SK-MEL-5 (cell line): ENCODE measurements around the gene CEP295NL. TPM values are rescaled to one million over a fixed set of nuclear protein-coding genes. Genes with fewer than 3 reads are reported as not detected.
A peak's percentile ranks its signal among the peaks of the same experiment; 100 is the strongest.
"Not testable (repeated sequence)": the region's sequence is repeated elsewhere in the genome, so short reads cannot be mapped to it uniquely, and the experiment has no call there.

ENCODE experiments used
- DNase-seq: peaks from one replicate; pipeline ENCODE4 v3.0.0-alpha.2; 2016; ENCODE audit warnings: low read depth, low spot score
- in situ Hi-C: cut with HindIII; loops from 2 replicates; pipeline ENCODE4 v1.10.0; 2016; ENCODE audit warnings: low sequenced_read_pairs, high pct_unique_total_duplicates, low pct_unique_long_range_greater_than_20kb
- polyA plus RNA-seq, 2 experiments: library from polyadenylated mRNA; depleted of rRNA; stranded (reverse); fragments of >200 nt; gene quantifications; 2 replicates each; pipeline ENCODE4 v1.2.3, GENCODE V29; 2015
- total RNA-seq: library from RNA; depleted of rRNA; stranded (reverse); fragments of >200 nt; shearing (Covaris generic); gene quantifications from 2 replicates; pipeline ENCODE4 v1.2.3, GENCODE V29; 2014; rRNA removed

CEP295NL gene, protein sequence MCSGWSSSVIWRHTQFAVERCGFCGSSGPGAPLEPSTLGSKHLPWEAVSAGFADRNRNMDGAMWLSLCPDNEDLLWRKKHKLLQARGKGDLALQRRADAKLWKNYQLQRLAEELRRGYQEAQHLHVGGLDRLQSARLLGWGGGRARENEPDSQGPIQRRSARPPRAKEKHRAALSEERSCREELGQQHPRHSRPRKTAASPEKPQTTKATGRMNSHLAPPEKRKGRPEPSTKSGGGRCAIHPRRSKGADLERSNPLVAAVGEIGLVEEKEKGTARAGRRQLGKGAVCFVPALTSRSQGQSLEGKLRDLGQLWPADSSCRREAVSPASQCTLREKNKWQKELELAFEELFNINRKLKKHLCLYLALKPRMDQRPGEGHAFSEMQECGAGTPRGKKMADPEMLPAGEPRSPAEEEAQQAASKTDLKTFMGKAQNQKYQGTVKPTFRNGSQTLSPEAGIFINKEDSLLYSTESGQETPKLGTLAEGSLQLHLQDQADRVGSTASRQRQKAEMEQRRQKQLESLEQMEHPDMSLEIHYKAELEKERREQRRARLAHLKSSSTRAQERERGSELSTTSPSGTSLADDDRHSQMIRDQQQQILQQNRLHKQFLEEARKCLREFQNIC
- total RNA-seq = 0.74 and 0.80 TPM in 2 replicates
- 0.76 and 1.2 TPM in 2 replicates for polyA plus RNA-seq (2015; cell fraction: cytosol; rRNA removed)
- polyA plus RNA-seq (2015; cell fraction: nucleus; rRNA removed) = 0.19 and 0.99 TPM in 2 replicates

DNA sequence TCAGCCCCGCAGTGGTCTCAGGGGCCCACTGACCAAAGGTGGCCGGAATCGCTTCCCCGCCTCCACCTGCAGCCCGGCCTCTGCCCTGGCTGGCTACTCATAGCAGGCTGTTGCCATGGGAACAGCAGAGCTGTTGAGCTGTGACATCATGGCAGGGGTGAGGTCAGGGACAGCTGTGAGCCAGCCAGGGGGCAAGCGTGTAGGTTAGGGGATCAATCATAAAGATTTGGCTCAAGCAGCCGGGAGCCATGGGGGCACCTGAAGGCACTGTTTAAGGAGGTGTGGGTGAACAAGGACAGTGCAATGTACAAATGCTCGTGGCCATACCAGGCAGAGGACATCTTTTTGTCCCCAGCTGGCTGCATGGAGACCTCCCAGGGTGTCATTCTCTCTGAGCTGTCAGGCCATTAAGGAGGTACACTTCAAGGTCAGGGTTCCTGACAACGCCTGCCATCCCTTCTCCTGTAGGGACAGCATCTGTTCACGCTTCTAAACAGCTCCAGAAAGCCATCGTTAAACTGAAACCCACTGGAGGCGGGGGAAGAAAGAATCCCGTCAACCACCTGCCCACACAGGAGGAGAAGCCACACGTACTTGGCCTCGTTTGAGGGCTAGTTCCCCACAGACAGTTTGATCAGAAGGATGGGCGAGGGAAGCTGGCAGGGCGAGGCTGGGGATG, at the start of gene CEP295NL:
Gene CEP295NL (minus strand): TSS at position 101 of the 679 bp plus-strand sequence. CDS start 1,373 bp downstream, outside the sequence.
- in situ Hi-C loops = no loop called here
- no peak for DNase-seq

- in situ Hi-C loops = loop anchor here (25.0 kb wide), 1 partner anchor 115 kb away; the partner anchor contains the start of gene USP36
- DNase-seq = no peak
Observed at GRCh38 chr17:78952706-78953105, 49.7 kb upstream of the CEP295NL start.

- in situ Hi-C loops = loop anchor here (25.0 kb wide), 1 partner anchor 115 kb away; the partner anchor contains the start of gene USP36
- no peak for DNase-seq
Observed at GRCh38 chr17:78951967-78952551, 49.1 kb upstream of the CEP295NL start.

- DNase-seq = no peak
- in situ Hi-C loops = loop anchor here (25.0 kb wide), 1 partner anchor 114 kb away; the partner anchor contains the start of gene USP36
Observed at GRCh38 chr17:78950870-78951269, 47.9 kb upstream of the CEP295NL start.

- in situ Hi-C loops = no loop called here
- DNase-seq = no peak
Observed at GRCh38 chr17:78947235-78948149, 44.5 kb upstream of the CEP295NL start.

- in situ Hi-C loops = no loop called here
- no peak for DNase-seq
Observed at GRCh38 chr17:78946631-78947030, 43.6 kb upstream of the CEP295NL start.

- no peak for DNase-seq
- in situ Hi-C loops = no loop called here
Observed at GRCh38 chr17:78946131-78946530, 43.1 kb upstream of the CEP295NL start.

DNA sequence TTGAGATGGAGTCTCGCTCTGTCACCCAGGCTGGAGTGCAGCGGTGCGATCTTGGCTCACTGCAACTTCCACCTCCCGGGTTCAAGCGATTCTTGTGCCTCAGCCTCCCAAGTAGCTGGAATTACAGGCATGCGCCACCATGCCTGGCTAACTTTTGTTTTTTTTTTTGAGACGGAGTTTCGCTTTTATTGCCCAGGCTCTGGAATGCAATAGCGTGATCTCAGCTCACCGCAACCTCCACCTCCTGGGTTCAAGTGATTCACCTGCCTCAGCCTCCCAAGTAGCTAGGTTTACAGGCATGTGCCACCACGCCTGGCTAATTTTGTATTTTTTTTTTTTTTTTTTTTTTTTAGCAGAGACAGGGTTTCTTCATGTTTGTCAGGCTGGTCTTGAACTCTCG, 42.5 kb upstream of the CEP295NL start:
- in situ Hi-C loops, DNase-seq: not testable (repeated sequence)

DNA sequence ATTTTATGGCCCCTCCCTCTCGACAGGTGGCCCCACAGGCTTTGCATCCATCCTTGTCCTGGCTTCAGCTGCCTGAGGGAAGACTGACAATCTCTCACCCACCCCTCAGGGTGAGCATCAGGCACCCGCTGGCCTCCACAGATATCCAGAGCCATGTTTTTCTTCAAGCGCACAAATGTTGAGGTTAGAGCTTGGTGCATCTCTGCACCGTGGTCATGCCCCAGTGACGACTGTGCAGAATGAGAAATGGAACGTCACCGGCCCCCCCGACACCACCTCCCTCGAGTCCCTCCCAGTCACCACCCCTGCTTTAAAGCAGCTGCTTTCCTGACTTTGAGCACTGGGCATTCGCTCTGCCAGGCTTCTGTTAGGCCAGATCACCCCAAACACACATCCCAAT, 42.0 kb upstream of the CEP295NL start:
- in situ Hi-C loops = no loop called here
- DNase-seq = no peak

DNA sequence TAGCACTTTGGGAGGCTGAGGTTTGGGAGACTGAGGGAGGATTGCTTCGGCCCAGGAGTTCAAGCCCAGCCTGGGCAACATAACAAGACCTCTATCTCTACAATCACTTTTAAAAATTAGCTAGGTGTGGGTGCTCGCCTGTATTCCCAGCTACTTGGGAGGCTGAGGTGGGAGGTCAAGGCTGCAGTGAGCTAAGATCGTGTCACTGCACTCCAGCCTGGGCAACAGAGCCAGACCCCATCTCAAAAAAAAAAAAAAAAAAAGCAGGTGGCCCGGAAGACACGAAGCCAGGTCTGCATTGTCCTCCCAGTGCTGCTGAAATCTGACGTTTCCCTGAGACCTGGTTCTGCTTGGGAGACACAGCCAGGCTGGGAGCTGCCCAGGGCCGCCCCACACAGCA, 41.0 kb upstream of the CEP295NL start:
- in situ Hi-C loops = no loop called here
- DNase-seq = no peak

- DNase-seq = peak; percentile 52
- in situ Hi-C loops = no loop called here
Observed at GRCh38 chr17:78940708-78941107, 37.7 kb upstream of the CEP295NL start.

DNA sequence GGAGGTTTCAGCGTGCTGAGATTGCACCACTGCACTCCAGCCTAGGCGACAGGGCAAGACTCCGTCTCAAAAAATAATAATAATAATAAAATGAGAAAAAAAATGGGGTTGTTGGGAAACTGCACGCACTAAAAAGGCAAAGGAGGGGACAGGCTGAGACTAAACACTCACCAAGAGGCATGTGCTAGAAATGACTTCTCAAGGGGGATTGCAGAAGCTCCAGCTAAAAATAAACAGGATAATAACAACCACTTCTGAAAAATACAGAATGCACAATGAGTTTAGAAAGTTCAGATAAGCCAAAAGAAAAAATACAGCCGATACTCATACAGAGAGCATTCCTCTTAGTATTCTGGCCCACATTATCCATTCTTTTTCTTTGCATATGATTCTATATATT, 37.3 kb upstream of the CEP295NL start:
- in situ Hi-C loops = no loop called here

GRCh38 chr17:78939615-78940014, 36.6 kb upstream of the CEP295NL start:
- in situ Hi-C loops = no loop called here
- no peak for DNase-seq

More for the DNA sequence above, 37.3 kb upstream of the CEP295NL start:
- DNase-seq = no peak

DNA sequence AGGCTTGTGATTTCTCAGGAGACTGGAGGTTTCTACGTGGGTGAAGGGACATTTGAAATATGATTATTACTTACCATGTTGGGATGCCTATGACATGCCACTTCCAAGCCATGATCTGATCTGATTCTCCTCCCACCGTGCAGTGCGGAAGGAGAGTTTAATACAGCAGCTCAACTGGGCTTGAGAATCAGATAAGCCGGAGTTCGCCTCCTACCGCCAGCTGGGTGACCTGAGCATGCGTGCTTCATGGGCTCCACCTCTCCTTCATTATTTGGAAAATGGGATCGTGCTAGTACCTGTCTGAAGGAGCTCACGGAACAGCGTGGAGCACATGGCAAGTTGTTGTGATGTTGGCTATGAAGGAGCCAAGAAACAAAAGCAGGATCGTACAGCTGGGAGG, 34.6 kb upstream of the CEP295NL start:
- in situ Hi-C loops = no loop called here
- no peak for DNase-seq

GRCh38 chr17:78935419-78936323, 32.7 kb upstream of the CEP295NL start:
- DNase-seq = no peak
- in situ Hi-C loops = no loop called here
